Measurements from ENCODE around the gene TMPRSS13.
"Not testable (repeated sequence)": the region's sequence is repeated elsewhere in the genome, so short reads cannot be mapped to it uniquely, and the experiment has no call there.

The TMPRSS13 gene

DNA sequence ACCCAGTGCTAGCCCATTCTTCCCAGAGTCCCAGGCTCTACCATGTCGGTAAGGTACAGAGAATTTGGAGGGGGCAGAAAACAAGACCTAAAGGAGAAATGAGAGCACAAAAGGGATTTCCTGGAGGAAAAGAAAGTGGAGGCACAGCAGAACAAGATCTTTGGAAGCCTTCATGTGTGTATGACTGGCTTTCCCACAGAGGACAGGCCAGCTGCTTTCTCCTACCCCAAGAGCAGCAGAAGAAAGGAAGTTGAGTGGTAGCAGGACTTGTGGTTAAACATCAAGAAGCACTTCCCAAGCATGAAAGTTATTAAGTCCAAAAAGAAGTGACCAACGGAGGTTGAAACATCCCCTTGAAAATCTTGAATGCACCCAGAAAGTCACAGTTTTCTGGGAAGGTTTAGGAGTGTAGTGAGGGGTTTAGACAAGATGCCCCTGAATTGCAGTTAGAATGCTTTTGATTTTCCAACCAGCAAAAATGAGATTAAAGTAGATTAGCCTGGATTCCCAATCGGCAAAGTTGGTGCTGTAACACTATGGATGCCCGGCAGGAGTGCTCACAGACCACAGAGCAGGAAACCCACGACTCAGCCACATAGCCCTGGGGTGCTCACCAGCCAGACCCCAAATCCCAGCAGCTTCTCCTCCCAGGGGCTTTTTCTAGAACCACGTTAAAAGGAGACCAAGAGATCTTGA, 608 bp downstream of the TMPRSS13 start:
- no peak for DNase-seq

DNA sequence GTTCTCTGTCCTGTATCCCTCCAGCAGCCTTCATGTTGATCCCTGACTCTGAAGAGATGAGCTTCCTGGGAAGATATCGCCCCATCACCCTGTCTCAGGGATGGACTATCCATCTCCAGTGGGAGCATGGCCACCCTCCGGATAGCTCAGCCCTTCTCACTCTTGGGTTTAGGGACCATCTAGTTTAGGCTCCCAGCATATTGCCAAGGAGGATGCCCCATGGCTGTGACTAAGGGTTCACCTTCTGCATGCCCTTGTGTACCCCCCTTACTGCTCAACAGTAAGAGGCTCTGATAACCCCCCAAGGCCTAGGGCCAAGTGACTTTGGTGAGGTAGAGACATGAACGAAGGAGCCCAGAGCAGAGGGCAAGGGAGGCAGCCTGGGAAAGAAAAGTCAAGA, 1.3 kb downstream of the TMPRSS13 start:
- DNase-seq: no peak

- not testable (repeated sequence) for DNase-seq
Measured at GRCh38 chr11:117926166-117926565, 3.0 kb downstream of the TMPRSS13 start.

DNA sequence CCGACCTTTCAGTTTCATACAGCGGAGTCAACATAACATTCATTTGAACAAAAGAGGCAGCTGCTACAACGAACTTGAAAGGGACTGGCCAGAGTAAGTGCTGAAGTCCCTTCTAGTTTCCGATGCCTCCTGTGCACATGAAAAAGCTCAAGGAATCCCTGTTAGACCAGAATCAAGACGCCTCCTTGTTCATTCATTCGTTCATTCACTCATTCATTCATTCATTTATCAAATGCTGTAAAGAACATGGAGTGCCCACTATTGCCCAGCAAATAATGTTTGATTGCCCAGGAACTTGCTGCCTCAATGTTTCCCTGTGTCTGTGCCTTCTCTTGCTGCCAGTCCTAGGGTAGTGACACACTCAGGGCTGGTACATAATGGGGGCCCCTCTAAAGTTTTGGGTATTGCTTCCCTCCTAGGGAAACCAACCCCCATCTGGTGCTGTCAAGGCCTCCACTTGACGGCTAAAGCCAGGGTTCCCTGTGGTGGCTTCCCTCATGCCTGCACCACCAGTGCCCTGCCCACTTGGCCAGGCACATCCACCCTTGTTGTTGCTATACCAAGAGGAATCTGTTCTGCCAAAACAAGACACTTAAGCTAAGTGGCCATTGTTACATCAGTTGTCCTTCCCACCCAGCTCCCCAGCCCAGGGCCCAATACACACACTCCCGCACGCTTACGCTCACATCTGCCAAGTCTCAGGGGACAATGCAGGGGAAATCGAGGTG, 3.8 kb downstream of the TMPRSS13 start:
- DNase-seq: no peak

- DNase-seq: no peak
Measured at GRCh38 chr11:117924631-117925170, 4.5 kb downstream of the TMPRSS13 start.

DNA sequence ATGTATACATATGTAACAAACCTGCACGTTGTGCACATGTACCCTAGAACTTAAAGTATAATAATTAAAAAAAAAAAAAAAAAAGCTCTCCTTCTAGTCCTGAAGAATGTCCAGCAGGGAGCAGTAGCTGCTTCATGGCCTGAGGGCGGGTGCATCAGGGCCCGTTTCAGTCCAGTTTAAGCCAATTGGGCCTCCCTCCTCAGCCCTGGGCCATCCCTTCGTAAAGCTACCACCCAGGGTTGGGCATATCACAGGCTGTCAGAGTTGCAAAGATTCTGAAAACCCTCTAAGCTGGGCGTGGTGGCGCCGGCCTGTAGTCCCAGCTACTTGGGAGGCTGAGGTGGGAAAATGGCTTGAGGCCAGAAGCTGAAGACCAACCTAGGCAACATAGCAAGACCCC, 5.4 kb downstream of the TMPRSS13 start:
- no peak for DNase-seq

DNA sequence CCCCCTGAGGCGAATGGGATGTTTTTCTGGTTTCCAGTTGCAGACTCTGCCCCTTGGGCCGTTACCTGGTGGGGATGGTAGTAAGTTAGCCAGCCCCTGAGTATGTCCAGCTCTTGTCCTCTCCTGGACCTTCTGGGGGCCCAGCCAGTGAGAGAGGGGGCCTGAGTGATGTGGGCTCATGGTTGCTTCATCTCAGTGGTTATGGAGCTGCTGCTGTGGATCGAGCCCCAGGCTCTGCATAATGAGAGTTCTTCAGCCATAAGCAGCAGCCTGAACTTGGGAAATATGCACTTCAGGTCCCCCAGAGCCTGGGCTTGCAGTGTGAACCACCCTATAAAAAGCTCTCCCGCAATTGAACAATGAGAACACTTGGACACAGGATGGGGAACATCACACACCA, 5.9 kb downstream of the TMPRSS13 start:
- no peak for DNase-seq

GRCh38 chr11:117921893-117922292, 7.3 kb downstream of the TMPRSS13 start:
- DNase-seq: no peak

DNA sequence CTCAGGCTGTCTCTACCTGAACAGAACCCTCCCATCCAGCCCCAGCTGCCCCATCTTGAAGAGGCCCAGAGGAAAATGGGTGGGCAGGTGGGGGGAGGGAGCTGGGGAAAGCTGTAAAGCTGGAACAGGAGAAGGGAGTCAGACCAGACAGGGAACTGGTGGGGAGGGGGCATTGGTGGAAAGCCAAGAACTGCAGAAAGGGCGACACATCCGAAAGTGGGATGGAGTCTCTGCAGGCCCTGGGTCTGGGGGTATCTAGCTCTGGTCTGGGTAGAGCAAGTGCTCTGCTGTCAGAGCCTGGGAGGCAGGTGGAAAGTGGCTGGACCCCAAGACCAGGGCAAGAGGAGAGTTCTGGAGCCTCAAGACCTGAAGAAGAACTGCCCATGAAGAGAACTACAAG, 7.7 kb downstream of the TMPRSS13 start:
- DNase-seq: no peak

DNA sequence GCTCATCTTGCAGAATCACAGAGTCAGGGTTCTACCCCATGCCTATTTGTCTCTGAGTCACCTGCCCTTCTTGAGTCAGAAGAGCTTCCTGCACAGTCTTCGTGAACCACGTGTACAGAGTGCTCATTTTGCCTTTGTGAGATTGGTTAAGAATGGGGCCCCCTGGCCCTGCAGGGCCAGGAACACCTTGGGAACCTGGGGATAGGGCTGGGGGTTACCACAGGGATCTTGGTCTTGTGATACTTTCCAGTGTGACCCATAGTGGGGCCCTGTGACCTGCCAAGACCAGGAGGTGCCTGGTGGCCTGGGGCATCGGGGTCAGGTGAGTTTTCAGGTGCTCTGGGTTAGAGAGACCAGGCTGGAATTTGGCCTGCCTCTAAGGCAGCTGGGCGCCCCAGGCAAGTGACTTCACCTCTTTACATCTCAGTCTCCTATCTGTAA, 9.4 kb downstream of the TMPRSS13 start:
- no peak for DNase-seq

GRCh38 chr11:117919341-117919740, 9.9 kb downstream of the TMPRSS13 start:
- no peak for DNase-seq

- no peak for DNase-seq
Measured at GRCh38 chr11:117918366-117919255, 10.6 kb downstream of the TMPRSS13 start.

GRCh38 chr11:117917591-117918151, 11.5 kb downstream of the TMPRSS13 start:
- DNase-seq: no peak

GRCh38 chr11:117916956-117917355, 12.2 kb downstream of the TMPRSS13 start:
- DNase-seq: no peak

GRCh38 chr11:117915672-117916235, 13.4 kb downstream of the TMPRSS13 start:
- DNase-seq: no peak

DNA sequence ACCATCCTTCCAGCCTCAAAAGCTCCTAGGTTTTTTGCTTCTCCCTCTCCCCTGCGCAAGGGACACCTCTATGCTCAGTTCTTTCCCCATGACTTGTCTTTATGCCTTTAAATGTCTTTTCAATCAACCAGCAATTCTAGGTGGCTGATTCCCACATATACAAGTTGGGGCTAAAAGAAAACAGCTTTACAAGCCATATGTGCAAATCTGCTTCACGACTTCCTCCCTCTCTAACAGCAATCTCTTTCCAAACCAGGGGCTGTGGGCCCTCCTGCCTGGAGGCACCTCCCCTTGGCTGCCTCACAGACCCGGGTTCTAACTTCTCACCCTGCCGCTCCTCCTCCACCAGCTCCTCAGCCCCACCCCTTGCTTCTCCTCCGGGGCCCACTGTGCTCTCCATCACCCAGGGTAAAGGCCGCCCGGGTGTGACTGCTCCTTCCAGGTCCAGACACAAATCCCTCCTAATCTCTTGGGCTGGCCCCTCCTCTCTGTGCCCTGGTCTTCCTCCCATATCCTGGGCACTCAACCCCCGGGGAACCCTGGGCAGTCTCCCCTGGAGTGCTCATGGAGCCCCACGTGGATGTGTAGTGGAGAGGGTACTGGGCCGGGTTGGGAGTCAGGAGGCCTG, 14.1 kb downstream of the TMPRSS13 start:
- no peak for DNase-seq

- DNase-seq: no peak
Measured at GRCh38 chr11:117914398-117914761, 14.8 kb downstream of the TMPRSS13 start.

GRCh38 chr11:117913736-117914397, 15.3 kb downstream of the TMPRSS13 start:
- DNase-seq: no peak

GRCh38 chr11:117912497-117912896, 16.7 kb downstream of the TMPRSS13 start:
- DNase-seq: no peak

- no peak for DNase-seq
Measured at GRCh38 chr11:117911694-117912093, 17.5 kb downstream of the TMPRSS13 start.

GRCh38 chr11:117910941-117911655, 18.1 kb downstream of the TMPRSS13 start:
- DNase-seq: no peak

All from NCI-H446 (cell line).